Prostate gland (tissue), 2 donors: ENCODE data around the gene L3MBTL4.

Experiments used
- CTCF ChIP-seq, 4 experiments: fragments of 200-600 bp in 2 of 4; fragments of 450-650 bp in 2 of 4; sonication (generic) in 2 of 4; IDR thresholded peaks; 1 replicate in 3 of 4; 2 replicates in 1 of 4; pipeline ENCODE4 v1.5.1; 2016 to 2019; ENCODE audit warnings: antibody characterized with exemption in 4 of 4, mild to moderate bottlenecking in 2 of 4, moderate library complexity in 2 of 4
- POLR2A ChIP-seq: fragments of 450-650 bp; IDR thresholded peaks from one replicate; pipeline ENCODE4 v1.6.1; 2016; ENCODE audit warnings: antibody characterized with exemption, mild to moderate bottlenecking

- TF ChIP-seq CTCF (IDR thresholded peaks at IDR 0.05) = no peak
- TF ChIP-seq POLR2A = no peak
Measured at GRCh38 chr18:6145645-6146306, 268.9 kb downstream of the L3MBTL4 start.
